K562 (cell line): ENCODE data around the gene ZBTB38. TPM values are rescaled to one million over a fixed set of nuclear protein-coding genes. Genes with fewer than 3 reads are reported as not detected.

Experiments
- ATAC-seq: fragments of 200-7000 bp; cut with Tn5 transposase; 3 replicates; pipeline ENCODE4 v1.9.1; 2020; ENCODE audit warnings: moderate library complexity
- BruUV-seq: library from RNA; stranded (reverse); fragments of 400-500 nt; replicated peaks from 2 replicates; lab custom pipeline; 2021; lab: Mats Ljungman, UMichigan
- CTCF ChIA-PET: fragments of 300-600 bp; formaldehyde crosslinking; extraction: SDS; loops from one replicate; lab custom pipeline; 2021; ENCODE audit warnings: low intra/inter-chr PET ratio; lab: Yijun Ruan, JAX
- POLR2A ChIA-PET: fragments of 300-600, 350-650 bp; sonication (Branson Sonifier 250); formaldehyde crosslinking; extraction: SDS; loops from one replicate; lab custom pipeline; 2021; ENCODE audit warnings: antibody characterized with exemption, inconsistent platforms; lab: Yijun Ruan, JAX
- DNase-seq, 4 experiments: peaks; one replicate each; pipeline versions ENCODE4 v3.0.0 to v3.0.0-alpha.2; 2011 to 2018; ENCODE audit warnings: low spot score in 3 of 4, mixed read lengths in 3 of 4; ENCODE audit errors: extremely low read depth in 1 of 4
- FAIRE-seq: peaks from 2 replicates; lab custom pipeline; 2011; peaks lifted over from hg19 to GRCh38; lab: Jason Lieb, UNC
- H2AFZ ChIP-seq: 2 replicates; pipeline ENCODE4 v1.6.0; 2011; ENCODE audit warnings: low read depth, low read length, control low read depth, inconsistent platforms
- H3K27ac ChIP-seq: fragments of 200-600 bp; 3 replicates; pipeline ENCODE4 v1.8.0; 2011; ENCODE audit warnings: low read depth, mild to moderate bottlenecking, control low read depth, inconsistent platforms, low read length, moderate library complexity, mixed read lengths; ENCODE audit errors: extremely low read depth
- H3K27me3 ChIP-seq, 2 experiments: fragments of 300-600 bp in 1 of 2; 2 replicates in 1 of 2; 3 replicates in 1 of 2; pipeline versions ENCODE4 v1.6.0 to v1.8.0; 2011; ENCODE audit warnings: inconsistent platforms in 2 of 2, low read length in 2 of 2, mild to moderate bottlenecking in 1 of 2, mixed read lengths in 1 of 2, moderate library complexity in 1 of 2; ENCODE audit not compliant: control insufficient read depth in 2 of 2, insufficient read depth in 2 of 2
- H3K36me3 ChIP-seq: fragments of 300-600 bp; 3 replicates; pipeline ENCODE4 v1.8.0; 2011; ENCODE audit warnings: mild to moderate bottlenecking, low read length, inconsistent platforms; ENCODE audit not compliant: control insufficient read depth, insufficient read depth
- H3K4me1 ChIP-seq, 2 experiments: fragments of 200-600 bp in 1 of 2; replicated peaks in 1 of 2; 2 replicates in 1 of 2; 3 replicates in 1 of 2; pipeline versions ENCODE4 v1.5.1 to v1.8.0; 2011; ENCODE audit warnings: inconsistent platforms in 2 of 2, low read length in 2 of 2, mild to moderate bottlenecking in 1 of 2, mixed read lengths in 1 of 2, moderate library complexity in 1 of 2; ENCODE audit not compliant: control insufficient read depth in 2 of 2, insufficient read depth in 2 of 2
- H3K4me2 ChIP-seq: 2 replicates; pipeline ENCODE4 v1.6.1; 2011; ENCODE audit warnings: low read length, control low read depth, inconsistent platforms, mixed read lengths; ENCODE audit not compliant: insufficient read depth
- H3K4me3 ChIP-seq: fragments of 200-600 bp; sonication (generic), shearing (Covaris generic); 2 replicates; pipeline ENCODE4 v1.5.1; 2016; ENCODE audit warnings: control low read depth, inconsistent platforms
- H3K79me2 ChIP-seq: fragments of 200-600 bp; 3 replicates; pipeline ENCODE4 v1.8.0; 2011; ENCODE audit warnings: low read length, inconsistent platforms; ENCODE audit not compliant: control insufficient read depth, insufficient read depth
- H3K9ac ChIP-seq, 2 experiments: 2 replicates each; pipeline versions ENCODE4 v1.6.0 to v1.6.1; 2011; ENCODE audit warnings: low read depth in 2 of 2, low read length in 2 of 2, control low read depth in 1 of 2, inconsistent platforms in 1 of 2, mild to moderate bottlenecking in 1 of 2, mixed read lengths in 1 of 2; ENCODE audit not compliant: insufficient read depth in 1 of 2
- H3K9me1 ChIP-seq: one replicate; pipeline ENCODE4 v1.6.0; 2011; ENCODE audit warnings: inconsistent platforms, mild to moderate bottlenecking, low read length, moderate library complexity; ENCODE audit not compliant: control insufficient read depth, insufficient read depth
- H3K9me3 ChIP-seq: replicated peaks from 2 replicates; pipeline ENCODE4 v1.5.1; 2011; ENCODE audit warnings: low read depth, low read length, inconsistent platforms; ENCODE audit not compliant: control insufficient read depth, insufficient read depth
- H4K20me1 ChIP-seq: replicated peaks from 2 replicates; pipeline ENCODE4 v1.6.1; 2011; ENCODE audit warnings: low read length, inconsistent platforms, mixed read lengths; ENCODE audit not compliant: control insufficient read depth, insufficient read depth
- BDP1 ChIP-seq: IDR thresholded peaks from 3 replicates; pipeline ENCODE4 v1.6.1; 2011; ENCODE audit not compliant: insufficient read length, insufficient read depth
- DACH1 ChIP-seq: fragments of 450-650 bp; IDR thresholded peaks from 2 replicates; pipeline ENCODE4 v1.6.1; 2018; ENCODE audit not compliant: partially characterized antibody
- EGR1 ChIP-seq: fragments of 450-650 bp; conservative IDR thresholded peaks from 2 replicates; pipeline ENCODE4 v1.6.1; 2017; ENCODE audit warnings: mild to moderate bottlenecking
- ETV6 ChIP-seq, 3 experiments: fragments of 150-350 bp in 1 of 3; sonication (generic) in 1 of 3; formaldehyde crosslinking in 1 of 3; IDR thresholded peaks; 2 replicates each; pipeline versions ENCODE4 v1.6.1 to v1.8.0; 2014 to 2022; ENCODE audit warnings: borderline replicate concordance in 2 of 3, low read depth in 2 of 3, antibody characterized with exemption in 1 of 3, low read length in 1 of 3, mild to moderate bottlenecking in 1 of 3, missing genetic modification reagents in 1 of 3
- FOSL1 ChIP-seq: fragments of 200-800 bp; sonication (Bioruptor generic); conservative IDR thresholded peaks from 2 replicates; pipeline ENCODE4 v1.6.1; 2016; ENCODE audit warnings: missing genetic modification characterization, missing compliant biosample characterization
- FOXJ2 ChIP-seq: fragments of 200-800 bp; sonication (Bioruptor generic); IDR thresholded peaks from 2 replicates; pipeline ENCODE4 v1.6.1; 2016; ENCODE audit warnings: missing genetic modification characterization, missing compliant biosample characterization
- FOXM1 ChIP-seq, 2 experiments: fragments of 450-650 bp in 1 of 2; sonication (generic) in 1 of 2; formaldehyde crosslinking in 1 of 2; IDR thresholded peaks; 2 replicates each; pipeline versions ENCODE4 v1.6.1 to v1.9.0; 2017 to 2022; ENCODE audit warnings: low read depth in 2 of 2, mild to moderate bottlenecking in 2 of 2, missing genetic modification reagents in 1 of 2, moderate library complexity in 1 of 2
- MEF2A ChIP-seq: IDR thresholded peaks from 2 replicates; pipeline ENCODE4 v1.6.1; 2011; ENCODE audit warnings: low read depth, mild to moderate bottlenecking, low read length, moderate library complexity; ENCODE audit not compliant: control insufficient read depth
- POLR2B ChIP-seq: fragments of 450-650 bp; IDR thresholded peaks from 2 replicates; pipeline ENCODE4 v1.6.1; 2018; ENCODE audit warnings: low read depth; ENCODE audit not compliant: partially characterized antibody
- TCF7 ChIP-seq: sonication (generic); IDR thresholded peaks from 2 replicates; pipeline ENCODE4 v1.6.1; 2016; ENCODE audit warnings: antibody characterized with exemption, borderline replicate concordance
- ZNF282 ChIP-seq: sonication (generic); formaldehyde crosslinking; IDR thresholded peaks from 2 replicates; pipeline ENCODE4 v1.8.1; 2023; ENCODE audit warnings: missing genetic modification reagents
- WGBS: fragments of 100-300 bp; shearing (Covaris generic); methylation state at CpG from one replicate; pipeline ENCODE4 v1.1.6; 2016; ENCODE audit warnings: low coverage, mixed read lengths; ENCODE audit not compliant: insufficient coverage; ENCODE audit errors: missing lambda C conversion rate; 5-methylcytosine and 5-hydroxymethylcytosine counted together
- in situ Hi-C: fragments of 300-500 bp; cut with MboI; formaldehyde crosslinking; loops from 4 replicates; pipeline ENCODE4 v1.15.0; 2018; ENCODE audit warnings: inconsistent platforms, mixed read lengths
- intact Hi-C: fragments of 100-400 bp; cut with micrococcal nuclease; formaldehyde crosslinking; loops from 2 replicates; pipeline ENCODE4 v1.14.2; 2022
- polyA plus RNA-seq, 8 experiments: library from polyadenylated mRNA; depleted of rRNA in 4 of 8; stranded (reverse) in 5 of 8; unstranded in 3 of 8; fragments of >200 nt; fragmentation: Nextera tagmentation in 2 of 8; fragmentation: Illumina TruSeq in 1 of 8; extraction: Ambion mirVana in 2 of 8; extraction: Trizol in 1 of 8; gene quantifications; 2 replicates each; pipeline versions ENCODE4 v1.2.1 to v1.2.3, GENCODE V29; 2011 to 2014; ENCODE audit warnings: inconsistent platforms in 1 of 8, missing spikeins in 1 of 8
- total RNA-seq, 7 experiments: library from RNA; depleted of rRNA in 6 of 7; stranded (reverse); fragments of >200 nt in 6 of 7; fragmentation: Illumina TruSeq in 2 of 7; extraction: Trizol in 2 of 7; gene quantifications; 2 replicates each; pipeline versions ENCODE4 v1.2.1 to v1.2.3, GENCODE V29; 2011 to 2021; ENCODE audit warnings: low replicate concordance in 1 of 7
- TF ChIP-seq, protein P1 (sequence below): fragments of 150-350 bp; IDR thresholded peaks from 2 replicates; pipeline ENCODE4 v1.6.1; 2014; ENCODE audit warnings: low read depth, mild to moderate bottlenecking, low read length, borderline replicate concordance
- TF ChIP-seq, protein P2 (sequence below): sonication (generic); formaldehyde crosslinking; IDR thresholded peaks from 2 replicates; pipeline ENCODE4 v1.8.1; 2023; ENCODE audit warnings: mild to moderate bottlenecking, missing genetic modification reagents

Gene ZBTB38
- total and polyA plus RNA-seq, 9 of the 15 experiments (the other 6 are each of a cell fraction or from before 2014, with no cell fraction given) = 12.1 to 39.4 (median 22.9) TPM

DNA sequence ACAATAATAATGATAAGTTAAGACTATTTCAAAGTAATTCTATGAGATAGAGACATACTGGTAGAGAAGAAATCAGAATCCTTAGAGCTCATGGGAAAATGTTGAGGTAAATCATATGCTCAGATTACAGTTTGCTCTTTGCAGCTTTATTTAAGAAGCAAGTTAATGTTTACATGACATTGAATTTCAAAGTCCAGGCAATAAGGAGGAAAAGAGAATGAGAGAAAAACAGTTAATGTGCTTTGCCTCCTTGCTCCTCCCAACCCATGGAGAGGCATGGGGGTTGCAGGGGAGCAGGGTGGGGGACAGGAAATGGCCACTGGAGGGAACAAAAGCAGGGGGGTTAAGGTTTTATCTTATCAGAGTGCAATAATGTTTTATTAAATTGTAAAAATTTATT is 42.2 kb upstream of the ZBTB38 start (continued):
- TF ChIP-seq, protein P1, sequence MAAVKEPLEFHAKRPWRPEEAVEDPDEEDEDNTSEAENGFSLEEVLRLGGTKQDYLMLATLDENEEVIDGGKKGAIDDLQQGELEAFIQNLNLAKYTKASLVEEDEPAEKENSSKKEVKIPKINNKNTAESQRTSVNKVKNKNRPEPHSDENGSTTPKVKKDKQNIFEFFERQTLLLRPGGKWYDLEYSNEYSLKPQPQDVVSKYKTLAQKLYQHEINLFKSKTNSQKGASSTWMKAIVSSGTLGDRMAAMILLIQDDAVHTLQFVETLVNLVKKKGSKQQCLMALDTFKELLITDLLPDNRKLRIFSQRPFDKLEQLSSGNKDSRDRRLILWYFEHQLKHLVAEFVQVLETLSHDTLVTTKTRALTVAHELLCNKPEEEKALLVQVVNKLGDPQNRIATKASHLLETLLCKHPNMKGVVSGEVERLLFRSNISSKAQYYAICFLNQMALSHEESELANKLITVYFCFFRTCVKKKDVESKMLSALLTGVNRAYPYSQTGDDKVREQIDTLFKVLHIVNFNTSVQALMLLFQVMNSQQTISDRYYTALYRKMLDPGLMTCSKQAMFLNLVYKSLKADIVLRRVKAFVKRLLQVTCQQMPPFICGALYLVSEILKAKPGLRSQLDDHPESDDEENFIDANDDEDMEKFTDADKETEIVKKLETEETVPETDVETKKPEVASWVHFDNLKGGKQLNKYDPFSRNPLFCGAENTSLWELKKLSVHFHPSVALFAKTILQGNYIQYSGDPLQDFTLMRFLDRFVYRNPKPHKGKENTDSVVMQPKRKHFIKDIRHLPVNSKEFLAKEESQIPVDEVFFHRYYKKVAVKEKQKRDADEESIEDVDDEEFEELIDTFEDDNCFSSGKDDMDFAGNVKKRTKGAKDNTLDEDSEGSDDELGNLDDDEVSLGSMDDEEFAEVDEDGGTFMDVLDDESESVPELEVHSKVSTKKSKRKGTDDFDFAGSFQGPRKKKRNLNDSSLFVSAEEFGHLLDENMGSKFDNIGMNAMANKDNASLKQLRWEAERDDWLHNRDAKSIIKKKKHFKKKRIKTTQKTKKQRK = no peak
- no peak for TF ChIP-seq ETV6 (IDR thresholded peaks at IDR 0.05; ENCODE audit: borderline replicate concordance in 1 of 2, low read depth in 2 of 2, low read length in 1 of 2)
- TF ChIP-seq ETV6 (CRISPR knock-in tag; IDR thresholded peaks at IDR 0.05; ENCODE audit: borderline replicate concordance) = no peak
- no peak for TF ChIP-seq ZNF282 (CRISPR knock-in tag)

DNA sequence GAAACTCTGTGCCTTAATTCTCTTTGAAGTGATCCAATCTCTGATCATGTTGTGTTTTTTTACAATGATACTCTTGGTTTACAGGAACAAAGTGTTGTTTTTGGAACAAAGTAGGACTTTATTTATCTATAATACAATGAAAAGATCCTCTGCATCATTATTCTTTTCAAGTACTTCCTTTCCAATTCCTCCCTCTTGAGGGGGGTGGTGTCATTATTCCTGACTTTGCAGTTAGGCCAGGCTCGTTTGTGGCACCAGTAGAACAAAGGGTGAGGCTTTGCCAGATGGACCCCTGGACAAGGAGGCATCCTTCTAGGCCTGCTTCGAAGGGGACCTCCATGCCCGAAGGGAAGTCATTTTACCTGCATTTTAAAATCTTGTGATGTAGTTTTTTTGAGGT is 41.7 kb upstream of the ZBTB38 start:
- Histone ChIP-seq H3K4me3 (no peak overlapping the region), H4K20me1 (no peaks in the 10 kb centered on the region), H3K9me3 (no peaks in the 10 kb centered on the region), H3K4me1 (peaks cover 0 to 29% of the 10 kb centered on the region in 2 experiments; a peak in 4 of 5 replicates), H3K4me2 (no peak overlapping the region), H3K27ac (no peak overlapping the region), H3K9me1 (no peaks in the 10 kb centered on the region), H3K79me2 (no peaks in the 10 kb centered on the region), H2AFZ (peak overlapping the region; percentile 20; the same call in 1 of the 2 replicates), H3K27me3 (no peaks in the 10 kb centered on the region), H3K9ac (no peak overlapping the region), H3K36me3 (no peaks in the 10 kb centered on the region)
- POLR2A ChIA-PET = no interaction called here
- DNase-seq = no peak
- in situ Hi-C loops = no loop called here
- FAIRE-seq = no peak
- 62% methylated on average over 3 of the region's 3 CpGs for WGBS
- intact Hi-C loops = no loop called here
- no peak for ATAC-seq
- CTCF ChIA-PET = no interaction called here
- BruUV-seq = no TSS peak
- TF ChIP-seq MEF2A (no peak), FOXJ2 (tag) (no peak), TCF7 (no peak), BDP1 (no peak), POLR2B (no peak), FOXM1 (IDR thresholded peaks at IDR 0.05; ENCODE audit: low read depth) (no peak), FOXM1 (CRISPR knock-in tag; IDR thresholded peaks at IDR 0.05; ENCODE audit: low read depth) (no peak), DACH1 (no peak), FOSL1 (no peak), EGR1 (no peak)
- TF ChIP-seq, protein P2, sequence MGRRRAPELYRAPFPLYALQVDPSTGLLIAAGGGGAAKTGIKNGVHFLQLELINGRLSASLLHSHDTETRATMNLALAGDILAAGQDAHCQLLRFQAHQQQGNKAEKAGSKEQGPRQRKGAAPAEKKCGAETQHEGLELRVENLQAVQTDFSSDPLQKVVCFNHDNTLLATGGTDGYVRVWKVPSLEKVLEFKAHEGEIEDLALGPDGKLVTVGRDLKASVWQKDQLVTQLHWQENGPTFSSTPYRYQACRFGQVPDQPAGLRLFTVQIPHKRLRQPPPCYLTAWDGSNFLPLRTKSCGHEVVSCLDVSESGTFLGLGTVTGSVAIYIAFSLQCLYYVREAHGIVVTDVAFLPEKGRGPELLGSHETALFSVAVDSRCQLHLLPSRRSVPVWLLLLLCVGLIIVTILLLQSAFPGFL (CRISPR knock-in tag) = no peak
- TF ChIP-seq, protein P1 = no peak
